Activated T-helper 1 cell treated with anti-CD3 and anti-CD28 coated beads, Interleukin-2, amount 50 U/mL, for 16 hours (primary cell): ENCODE data around the gene SPX.

ENCODE experiments used
- DNase-seq, 2 donors: peaks; one replicate each; pipeline ENCODE4 v3.0.0-alpha.2; 2020; ENCODE audit warnings: low read depth in 1 of 2, low spot score in 1 of 2

SPX gene

DNA sequence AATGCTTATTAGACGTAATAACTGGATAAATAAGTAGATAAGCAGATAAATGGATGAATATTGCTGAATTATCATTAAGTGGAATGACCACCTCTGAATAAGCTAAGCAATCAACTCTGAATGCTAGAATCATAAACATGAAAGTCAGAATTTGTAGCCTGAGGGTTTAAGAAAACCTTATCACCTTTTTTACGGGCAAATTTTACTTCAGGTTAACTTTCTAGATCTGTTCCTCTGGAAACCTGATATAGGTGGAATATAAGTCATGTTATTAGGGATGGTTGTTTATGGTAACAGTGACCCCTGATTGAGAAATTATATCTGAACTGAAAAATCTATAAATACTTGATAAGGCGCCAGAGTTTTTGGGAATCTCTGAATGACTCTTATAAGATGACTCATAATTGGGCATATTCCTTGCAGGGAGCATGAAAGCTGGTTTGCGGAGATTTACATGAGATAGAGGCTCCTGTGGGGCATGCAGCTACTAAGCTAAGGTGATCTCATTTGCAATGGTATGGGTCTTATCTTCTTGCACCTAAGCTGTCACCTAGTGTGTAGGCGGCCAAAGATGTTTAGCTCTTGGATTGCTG lies 12.1 kb downstream of the SPX start:
- DNase-seq = no peak

DNA sequence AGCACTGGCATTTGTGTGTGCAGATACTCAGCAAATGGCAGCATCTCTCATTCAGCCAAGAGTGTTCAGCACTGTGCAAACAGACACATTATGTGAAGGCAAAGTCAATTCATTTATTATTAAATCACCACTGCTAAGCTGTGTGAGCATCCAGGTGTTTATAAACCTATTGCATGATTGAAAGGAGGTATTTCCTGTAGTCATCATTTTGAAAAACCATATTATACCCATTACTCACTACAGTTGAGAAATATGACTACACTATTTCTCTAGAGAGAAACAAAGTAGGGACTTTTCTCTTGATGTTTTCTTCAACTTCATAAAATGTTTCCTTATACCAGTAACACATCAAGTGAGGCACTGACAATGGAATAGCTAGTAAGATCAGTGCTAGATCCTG lies 13.7 kb downstream of the SPX start:
- DNase-seq = no peak

DNA sequence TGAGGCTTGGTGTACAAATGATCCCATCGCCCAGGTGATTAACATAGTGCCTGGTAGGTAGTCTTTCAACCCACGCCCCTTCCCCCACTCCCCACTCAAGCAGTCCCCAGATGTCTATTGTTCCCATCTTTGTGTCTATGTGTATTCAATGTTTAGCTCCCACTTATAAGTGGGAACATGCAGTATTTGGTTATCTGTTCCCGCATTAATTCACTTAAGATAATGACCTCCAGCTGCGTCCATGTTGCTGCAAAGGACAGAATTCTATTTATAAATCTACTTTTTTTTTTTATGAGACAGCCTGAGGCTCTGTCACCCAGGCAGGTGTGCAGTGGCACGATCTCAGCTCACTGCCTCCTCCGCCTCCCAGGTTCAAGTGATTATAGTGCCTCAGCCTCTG lies 15.7 kb downstream of the SPX start:
- DNase-seq = no peak

DNA sequence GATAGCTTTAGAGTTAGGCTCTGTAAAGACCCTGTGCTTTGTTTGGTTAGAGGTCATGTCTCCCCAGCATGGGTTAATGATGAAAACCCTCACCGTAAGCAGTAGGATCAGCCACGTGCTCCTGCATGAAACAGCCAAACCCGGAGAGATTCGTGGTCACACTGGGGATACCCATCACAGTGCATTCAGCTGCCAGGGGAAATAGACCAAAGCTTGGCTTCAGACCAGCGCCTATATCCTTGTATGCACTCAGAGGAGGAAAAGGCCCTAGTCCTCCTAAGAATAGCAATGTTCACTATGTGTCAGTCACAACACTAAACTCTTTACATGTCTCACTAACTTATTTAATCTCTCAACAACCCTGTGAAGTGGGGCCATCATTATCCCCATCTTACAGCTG lies 16.3 kb downstream of the SPX start:
- no peak for DNase-seq

DNA sequence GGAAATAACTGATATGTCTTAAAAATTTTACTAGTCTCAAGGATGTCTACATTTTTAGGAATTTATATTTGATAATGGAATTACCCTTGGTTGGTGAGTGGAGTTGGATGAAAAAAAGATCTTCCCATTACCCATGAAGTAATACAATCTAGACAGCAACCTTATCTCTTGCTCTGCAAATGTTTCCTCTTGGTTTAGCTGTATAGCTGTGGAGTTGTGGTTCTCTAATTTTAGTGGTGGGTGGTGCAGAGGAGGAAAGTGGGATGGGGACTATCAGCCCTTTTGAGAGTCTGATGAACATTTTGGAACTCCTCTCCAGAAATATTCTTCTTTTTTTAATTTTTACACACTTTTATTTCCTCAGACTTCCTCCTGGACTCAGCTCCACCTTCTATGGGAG lies 17.1 kb downstream of the SPX start:
- DNase-seq = no peak

DNA sequence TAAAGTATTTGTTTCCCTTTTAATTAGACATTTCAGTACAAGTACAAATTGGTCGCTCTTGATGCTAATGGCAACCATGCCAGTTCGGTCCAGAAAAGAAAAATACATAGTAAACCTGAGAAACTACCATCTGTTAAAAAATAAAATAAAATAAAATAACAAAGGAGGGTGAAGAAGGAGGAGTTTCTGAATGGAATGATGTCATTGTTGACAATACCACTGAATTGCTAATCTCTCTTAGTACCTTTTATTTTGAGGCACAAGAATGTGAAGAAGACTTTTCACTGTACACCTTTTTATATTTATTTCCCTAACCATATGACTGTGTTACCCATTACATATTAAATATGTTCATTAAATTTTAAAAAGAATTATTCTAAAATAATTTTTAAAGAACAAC lies 19.5 kb downstream of the SPX start:
- no peak for DNase-seq

DNA sequence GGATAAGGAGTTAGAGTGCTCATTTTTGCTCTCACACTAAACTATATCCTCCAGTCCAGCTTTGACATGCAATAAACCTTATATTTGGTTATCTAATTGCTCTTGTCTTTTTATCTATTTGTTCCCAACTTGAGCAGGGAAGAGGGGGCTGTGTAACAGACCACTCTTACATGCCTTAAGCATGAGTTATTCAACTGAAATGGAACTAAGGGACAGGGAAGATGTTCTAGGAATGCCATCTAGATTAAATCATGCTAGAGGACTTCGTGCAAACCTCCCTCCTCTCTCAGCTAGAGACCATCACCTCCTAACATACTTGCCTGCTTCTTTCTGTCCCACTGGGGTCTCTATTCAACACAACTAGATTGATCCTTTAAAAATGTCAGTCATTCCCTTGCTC lies 20.6 kb downstream of the SPX start:
- no peak for DNase-seq

DNA sequence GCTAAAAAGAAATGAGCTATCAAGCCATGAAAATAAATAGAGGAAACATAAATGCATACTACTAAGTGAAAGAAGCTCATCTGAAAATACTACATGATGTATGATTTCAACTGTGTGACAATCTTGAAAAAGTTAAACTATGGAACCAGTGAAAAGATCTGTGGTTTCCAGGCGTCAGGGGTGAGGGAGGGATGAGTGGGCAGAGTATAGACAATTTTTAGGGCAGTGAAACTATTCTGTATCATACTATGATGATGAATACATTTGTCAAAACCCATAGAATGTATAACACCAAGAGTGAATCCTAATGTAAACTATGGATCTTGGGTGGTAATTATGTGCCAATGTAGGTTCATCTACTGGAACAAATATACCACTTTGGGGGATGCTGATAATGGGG lies 21.3 kb downstream of the SPX start:
- no peak for DNase-seq

DNA sequence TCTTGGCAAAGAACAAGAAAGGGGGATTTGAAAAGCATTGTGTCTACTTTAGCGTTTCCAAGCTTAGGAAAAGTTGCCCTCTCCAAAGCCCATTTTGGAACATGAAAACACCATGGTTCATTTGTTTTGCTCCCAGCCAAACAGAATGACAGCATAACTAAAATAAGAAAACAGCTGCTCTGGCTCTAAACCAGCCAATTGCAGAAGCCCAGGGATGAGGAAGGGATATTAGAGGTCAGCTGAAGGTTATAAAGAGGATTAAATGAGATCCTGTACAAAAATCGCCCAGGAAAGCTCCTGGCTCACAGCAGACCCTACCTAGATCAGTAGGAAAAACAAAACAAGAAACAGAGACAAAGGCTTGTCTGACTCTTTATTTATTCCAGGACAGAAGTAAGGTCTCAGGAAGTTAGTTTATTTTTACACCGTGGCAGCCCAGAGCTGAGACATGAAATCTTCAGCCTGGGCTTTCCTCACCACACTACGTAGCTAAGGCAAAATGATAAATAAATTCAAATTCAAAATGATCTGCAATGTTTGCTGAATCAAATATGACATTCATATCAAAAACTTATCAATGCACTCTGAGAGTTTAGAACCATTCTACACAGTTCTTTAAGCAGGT lies 25.9 kb downstream of the SPX start:
- DNase-seq = no peak

DNA sequence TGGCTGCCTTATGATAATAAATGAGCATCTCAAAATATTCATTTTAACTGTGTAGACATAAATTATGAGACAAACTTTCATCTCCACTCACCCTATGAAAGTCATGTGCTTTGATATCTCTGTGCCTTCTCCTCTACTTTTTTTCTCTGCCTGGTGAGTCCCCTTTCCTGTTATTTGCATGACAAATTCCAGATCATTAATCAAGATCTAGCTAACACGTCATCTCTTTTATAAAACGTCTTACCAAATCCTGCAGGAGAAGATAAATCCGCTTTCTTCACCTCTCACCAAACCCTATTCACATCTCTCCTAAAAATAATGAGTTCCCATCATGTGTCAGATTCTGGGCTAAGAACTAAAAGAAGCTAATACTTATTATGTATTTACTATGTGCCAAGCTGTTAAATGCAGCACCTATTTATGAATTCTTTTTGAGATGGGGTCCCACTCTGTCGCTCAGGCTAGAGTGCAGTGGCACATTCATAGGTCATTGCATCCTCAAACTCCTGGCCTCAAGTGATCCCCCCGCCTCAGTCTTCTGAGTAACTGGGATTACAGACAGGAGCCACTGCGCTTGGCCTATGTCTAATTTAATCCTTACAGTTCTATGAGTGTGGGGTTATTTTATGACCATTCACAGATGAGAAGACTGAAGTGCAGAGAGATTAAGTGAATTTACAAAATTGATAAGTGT lies 26.7 kb downstream of the SPX start:
- DNase-seq = no peak

DNA sequence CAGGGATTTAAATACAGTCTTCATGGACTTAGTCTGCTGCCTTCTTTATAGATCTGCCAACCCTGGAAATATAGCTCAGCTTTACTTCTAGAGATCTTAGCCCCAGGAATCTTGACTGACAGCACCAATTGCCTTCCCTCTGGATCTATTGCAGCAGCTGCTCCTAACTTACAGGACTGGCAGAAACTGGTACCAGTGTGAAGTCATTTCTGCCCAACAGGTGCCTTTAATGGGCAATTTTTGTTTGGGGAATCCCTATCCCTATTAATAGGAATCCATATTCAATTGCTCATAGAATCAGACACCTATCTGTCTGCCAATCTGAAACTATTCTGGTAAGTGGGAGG lies 27.2 kb downstream of the SPX start:
- no peak for DNase-seq

DNA sequence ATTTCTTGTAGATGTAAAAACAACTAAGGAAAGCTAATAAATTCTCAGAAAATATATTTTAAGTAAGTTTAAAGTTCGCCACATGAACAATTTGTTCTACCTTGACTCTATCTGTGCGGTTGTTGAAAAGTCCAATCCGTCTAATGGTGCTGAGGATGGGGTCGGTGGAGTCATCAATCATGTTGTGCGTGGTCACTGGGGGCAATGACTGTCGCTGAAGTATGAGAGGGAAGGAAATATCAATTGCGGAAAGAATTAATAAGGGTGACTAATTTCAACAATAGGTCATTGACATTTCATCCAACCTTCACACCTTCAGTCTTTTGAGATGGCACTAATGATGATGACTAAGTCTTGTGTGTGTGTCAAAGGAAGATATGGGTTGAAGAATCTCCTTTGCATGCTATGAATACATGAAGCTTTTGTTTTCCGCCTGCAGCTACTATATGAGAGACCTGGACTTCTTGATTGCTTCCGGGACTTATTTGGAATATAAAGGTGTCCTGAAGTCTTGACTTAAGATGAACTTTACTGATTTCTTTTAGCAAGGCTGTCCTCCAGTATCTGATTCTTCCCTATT lies 32.1 kb downstream of the SPX start:
- no peak for DNase-seq

DNA sequence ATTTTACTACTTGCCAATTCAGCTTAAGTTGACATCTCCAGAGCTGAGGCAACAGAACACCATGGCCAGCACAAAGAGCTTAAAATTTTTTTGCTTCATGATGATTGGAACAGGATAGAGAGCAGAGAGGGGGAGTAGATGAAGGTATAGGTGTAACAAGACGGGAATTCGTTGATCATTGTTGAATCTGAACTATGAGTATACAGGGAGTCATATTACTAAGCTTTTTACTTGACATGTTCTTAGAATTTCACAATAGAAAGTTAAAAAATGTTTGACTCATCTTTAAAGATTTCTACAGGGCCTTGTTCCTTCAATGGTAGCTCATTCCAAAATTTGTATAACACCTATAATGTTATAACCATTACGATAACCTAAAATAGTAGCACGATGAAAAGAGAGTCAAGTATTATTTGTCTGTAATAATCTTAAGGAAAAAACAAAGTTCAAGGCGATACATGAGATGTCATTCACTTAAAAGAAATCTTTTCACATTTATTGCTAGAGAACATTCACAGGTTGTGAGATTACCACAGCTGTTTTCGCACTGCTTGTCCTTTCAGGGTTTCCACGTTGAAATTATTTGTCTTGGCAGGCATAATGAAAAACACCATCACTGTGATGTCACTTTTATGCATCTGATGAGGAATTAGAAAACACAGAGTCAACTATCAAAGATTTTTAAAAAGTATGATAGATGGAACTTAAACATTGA lies 33.9 kb downstream of the SPX start:
- no peak for DNase-seq

DNA sequence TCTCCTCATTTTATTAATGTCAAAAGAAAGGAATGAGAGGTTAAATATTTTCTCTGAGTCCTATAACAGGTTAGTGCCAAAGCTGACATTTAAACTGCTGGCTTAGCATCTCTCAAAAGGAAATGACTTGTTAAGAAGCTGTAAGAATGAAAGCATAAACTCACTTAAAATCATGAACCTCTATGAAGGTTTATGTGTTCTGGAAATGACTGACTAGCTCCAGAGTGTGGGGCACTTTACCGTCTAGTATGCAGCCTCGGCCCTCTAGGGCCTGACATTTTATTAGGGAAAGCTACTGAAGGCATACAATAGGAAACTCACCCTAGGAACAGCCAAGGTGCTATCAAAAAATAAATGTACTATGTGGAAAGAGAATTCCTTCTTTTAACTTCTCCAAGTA lies 35.1 kb downstream of the SPX start:
- no peak for DNase-seq

DNA sequence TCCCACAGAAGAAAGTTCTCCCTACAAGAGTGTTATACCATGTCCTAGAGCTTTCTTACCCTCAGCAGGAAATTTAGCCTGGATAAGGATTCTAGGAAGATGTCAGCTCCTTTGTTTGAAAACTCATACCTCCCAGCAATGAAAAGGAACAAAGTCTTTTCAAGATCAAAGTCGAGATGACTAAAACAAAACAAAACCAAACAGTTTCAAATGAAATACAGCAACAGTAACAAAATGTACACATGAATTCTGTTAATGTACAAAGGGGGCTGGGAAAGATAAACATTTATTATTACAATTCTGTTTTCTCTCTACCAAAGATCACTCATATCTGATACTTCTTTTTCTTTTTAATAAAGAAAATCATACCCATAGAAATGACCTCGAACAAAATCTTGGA lies 36.8 kb downstream of the SPX start:
- no peak for DNase-seq

DNA sequence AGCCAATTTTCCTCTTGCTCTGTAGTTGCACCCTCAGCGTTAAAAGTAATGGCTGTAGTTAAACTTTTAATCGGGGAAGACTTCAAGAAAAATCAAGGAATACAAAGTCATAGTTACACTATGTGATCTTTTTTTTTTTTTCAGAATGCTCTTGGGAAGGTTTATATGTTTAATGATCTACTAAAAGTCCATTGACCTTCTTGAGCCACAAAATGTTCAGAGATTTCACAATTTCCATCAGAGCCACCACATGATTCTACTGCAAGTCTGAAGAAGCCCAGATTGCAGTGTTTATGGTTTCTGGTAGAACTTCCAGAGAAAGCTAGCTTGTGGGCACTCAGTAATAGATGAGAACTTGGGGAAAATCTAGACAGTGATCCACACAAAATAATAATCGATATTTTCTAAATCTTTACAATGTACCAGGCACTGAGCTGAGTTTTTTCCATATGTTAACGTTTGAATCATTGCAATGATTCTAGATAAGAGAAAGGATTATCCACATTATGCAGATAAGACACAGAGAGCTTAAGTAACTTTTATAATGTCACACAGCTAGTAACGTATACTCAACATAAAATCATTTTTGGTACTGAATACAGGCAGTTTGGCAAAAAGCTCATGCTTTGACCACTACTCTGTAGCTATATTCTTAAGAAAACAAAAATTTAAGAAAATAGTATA lies 40.3 kb downstream of the SPX start:
- no peak for DNase-seq

DNA sequence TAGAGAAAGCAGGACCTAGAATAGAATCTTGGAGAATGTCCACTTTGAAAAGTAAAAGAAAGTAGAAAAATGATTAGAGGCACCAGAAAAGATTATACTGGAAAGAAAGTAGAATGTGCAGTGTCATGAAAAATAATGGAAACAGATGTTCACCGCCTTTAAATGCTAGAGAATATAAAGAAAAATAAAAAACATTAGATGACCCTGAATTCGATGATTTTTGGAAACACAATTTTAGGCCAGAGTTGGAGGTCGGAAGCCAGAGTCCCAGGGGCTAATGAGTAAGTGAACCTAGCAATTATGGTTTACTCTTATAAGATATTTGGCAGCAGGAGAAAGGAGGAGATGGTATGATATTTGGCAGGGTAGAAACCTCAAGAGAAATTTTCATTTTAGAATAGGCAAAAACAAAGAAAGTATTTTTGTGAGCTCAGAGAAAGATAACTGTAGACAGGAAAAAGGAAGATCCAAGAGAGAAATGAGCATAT lies 40.9 kb downstream of the SPX start:
- DNase-seq = no peak

DNA sequence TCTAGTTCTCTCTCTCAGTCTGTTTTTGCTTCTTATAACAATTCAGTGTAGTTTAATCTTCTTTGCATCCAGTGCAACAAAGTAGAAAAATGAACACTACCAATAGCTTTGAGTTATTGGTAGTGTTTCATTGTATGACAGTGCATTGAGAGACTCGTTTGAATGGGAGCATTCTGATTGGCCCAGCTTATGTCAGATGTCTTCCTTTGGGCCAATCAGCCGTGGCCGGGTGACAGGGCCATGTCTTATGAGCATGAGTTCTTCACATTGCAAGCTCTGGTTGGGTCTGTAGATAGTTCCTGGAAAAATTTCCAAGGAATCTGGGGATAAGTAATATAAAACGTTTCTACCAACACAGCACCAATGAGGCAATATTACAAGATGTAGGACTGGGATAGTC lies 42.0 kb downstream of the SPX start:
- no peak for DNase-seq

DNA sequence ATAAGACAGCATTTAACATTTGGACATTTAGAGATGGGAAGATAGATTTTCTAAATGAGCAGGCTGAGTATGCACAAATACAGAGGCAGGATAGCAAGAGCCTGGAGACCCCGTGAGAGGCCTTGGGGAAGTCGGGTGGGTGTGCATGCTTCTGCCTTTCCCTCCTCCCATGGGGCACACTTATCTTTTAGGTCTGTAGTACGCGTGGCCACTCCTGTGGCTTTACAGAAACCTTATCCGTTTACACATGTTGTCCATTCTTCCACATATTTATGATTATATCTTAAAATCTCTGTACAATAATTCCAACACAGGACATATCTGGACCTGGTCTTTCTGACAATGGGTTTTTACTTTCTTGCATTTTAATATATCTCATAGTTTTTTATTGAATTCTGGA lies 45.0 kb downstream of the SPX start:
- no peak for DNase-seq

DNA sequence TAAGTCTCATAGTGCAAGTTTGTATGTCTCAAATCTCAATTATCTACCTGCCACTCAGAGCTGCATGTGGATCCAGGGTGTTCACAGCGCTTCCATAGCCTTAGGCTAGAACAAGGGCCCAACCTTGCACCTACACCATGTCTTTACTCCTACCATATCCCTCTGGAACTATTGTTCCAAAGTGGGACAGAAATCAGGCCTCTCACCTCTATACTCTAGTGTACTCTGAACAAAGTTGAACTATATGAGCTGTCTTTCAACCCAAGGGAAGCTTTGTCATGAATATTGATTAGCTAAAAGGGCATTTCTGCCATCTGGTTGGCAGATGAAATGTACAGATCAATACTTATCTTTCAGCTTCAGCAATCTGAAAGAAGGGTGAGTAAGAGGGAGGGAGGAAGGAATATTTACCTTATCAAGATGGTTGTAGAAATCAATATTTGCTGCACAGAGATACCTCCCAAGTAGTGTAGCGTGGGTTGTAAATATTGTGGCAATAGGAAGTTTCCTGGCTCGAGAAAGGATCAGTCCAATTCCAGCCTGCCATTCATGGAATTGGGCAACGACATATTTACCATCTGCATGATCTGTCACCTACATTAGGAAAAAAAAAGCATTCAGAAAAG lies 47.8 kb downstream of the SPX start:
- no peak for DNase-seq

DNA sequence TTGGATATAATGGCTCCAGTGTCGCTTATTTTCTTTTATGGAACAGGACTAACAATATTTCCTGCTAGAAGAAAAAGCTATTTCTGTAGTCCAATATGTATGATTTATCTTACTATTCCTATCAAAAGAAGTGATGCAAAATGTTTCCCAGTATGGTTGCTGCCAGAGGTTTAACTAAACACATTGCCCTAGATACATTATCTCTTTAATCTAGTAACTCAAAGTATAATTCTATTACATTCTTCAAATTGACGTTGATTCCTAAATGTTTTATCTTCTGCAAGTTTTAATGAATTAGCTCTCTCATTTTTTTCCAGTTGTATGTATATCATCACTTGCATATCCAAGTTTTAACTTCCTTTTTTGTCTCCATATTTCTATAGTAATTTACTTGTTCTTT lies 50.3 kb downstream of the SPX start:
- DNase-seq = no peak
